DMS 273 (cell line): ENCODE measurements around the gene IL32.

Source experiments
- DNase-seq: peaks from one replicate; lab custom pipeline; 2025; ENCODE audit not compliant: unreplicated experiment; lab: John Stamatoyannopoulos, UW

IL32 gene

DNA sequence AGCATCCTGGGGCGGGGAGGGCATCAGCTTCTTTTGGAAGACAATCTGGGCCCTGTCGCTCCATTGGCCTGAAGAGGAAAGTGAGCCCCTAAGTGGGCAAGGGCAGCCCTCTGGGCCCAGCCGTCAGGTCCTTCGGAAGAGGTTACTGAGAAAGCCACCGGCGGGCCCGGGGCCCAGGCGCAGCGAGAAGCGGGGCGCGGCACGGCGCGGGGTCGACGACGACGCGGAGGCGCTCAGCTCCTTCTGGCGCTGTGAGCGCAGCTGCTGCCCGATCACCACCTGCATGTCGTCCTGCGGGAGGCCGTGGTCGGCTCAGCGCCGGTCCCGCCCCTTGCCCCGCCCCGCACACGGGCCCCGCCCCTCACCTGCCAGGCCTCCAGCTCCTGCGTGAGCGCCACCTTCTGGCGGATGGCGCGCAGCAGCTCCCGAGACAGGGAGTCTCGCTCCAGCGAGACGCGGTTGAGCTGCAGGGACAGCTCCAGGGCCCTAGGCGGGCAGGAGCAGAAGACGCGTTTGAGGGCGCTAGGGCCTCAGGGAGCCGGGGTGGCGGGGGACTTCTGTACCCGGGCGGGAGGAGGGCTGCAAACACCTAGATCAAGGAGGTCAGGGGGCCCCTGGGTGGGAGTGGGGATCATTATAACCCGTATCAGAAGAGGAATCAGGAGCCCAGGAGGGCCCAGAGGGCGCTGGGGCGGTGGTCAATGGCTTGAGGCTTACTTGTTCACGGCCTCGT is 37.3 kb upstream of the IL32 start:
- DNase-seq, result peak; percentile 96

DNA sequence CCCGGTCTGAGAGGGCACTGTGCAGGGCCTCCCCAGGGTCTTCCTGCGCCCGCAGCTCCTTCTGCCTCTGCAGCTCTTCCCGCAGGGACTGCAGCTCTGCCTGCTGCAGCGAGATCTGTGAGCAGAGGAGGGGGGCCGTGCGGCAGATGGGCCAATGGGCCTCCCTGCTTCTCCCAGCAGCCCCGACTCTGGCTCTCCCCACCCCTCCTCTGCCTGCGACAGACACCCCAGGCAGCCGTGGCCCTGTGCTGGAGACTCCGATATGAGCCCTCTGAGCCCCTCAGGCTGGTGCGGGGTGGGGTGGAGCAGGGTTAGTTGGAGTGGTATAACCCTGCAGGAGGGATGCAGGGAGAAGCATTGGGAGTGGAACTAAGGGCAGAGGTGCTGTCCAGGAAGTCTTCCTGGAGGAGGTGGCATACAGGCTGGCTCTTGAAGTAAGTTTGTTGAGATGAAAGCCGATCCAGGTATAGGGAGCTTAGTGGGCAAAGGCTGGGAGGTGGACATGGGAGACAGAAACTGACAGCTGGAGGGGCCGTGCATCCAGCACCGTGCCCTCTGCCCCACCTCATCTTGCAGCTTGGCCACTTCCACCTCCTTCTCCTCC is 36.6 kb upstream of the IL32 start:
- DNase-seq, result peak; percentile 57

DNA sequence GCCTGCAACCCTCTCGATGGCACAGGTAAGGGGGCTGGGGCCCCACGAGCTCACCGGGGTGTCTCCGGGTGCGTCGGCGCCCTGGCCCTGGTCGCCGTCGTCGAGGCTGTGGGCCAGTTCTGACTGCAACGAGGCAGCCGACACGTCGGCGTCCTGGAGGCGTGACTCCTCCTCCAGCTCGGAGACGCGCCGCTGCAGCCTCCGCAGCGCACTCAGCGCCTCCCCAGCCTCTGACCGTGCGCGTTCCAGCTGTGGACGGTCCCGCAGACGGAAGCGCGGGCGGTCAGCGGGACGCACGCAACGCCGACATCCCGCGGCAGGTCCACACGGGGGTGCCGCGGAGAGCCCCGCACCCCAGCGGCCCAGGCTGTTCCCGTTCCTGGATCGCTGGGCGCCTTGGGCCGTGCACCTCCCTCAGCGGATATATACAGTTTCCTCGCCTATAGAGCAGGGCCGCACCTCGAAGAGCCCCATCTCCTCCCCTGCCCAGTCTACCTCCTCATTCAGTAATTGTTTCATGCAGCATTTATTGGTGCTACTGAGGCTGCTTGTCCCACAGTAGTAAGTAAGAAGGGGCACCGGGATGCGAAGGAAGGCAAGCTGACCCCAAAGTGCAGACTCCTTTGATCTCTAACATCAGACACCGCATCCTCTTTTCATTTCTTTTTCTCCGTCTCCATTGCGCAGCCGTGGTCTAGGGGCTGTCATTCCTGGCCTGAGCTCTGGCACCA is 35.8 kb upstream of the IL32 start:
- no peak for DNase-seq

DNA sequence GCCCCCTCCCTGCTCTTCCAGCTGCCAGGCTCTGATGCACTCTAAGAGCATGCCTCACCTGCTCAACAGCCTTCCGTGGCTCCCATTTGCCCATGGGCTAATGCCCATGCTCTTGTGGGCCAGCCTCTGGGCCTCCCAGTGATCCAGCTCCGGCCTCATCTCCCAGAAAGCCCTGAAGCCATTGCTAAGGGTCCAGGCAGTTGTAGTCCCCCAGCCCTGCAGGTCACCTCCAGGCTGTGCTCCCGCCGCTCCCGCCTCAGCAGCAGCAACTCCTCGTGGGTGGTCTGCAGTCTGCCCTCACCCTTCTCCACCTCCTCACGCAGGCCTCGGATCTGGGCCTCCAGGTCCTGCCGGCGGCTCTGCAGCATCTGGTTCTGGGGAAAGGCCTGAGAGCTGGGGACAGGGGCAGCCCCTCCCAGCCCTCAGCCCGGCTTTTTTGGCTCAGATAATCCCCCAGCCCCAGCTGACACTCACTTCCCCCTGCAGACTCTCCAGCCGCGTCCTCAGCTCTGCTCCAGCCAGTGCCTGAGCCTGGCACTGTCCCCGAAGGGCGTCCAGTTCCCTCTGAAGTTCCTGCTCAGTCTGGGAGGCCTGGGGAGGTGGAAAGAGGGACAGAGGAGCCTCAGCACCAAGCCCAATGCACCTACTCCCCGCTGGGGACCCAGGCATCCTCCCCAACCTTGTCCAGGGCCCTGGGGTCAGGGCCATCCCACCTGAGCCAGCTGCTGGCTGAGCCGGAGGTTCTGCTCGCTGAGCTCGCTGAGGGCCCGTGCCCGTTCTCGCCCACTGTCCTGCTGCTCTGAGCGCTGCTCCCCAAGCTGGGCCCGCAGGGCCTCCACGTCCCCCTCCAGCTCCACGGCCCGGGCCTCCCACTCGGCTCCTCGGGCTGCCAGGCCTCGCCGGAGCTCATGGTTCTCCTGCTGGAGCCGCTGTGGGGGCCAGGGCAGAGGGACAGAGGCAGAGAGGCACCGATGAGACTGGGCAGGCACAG is 34.9 kb upstream of the IL32 start:
- DNase-seq, result no peak

DNA sequence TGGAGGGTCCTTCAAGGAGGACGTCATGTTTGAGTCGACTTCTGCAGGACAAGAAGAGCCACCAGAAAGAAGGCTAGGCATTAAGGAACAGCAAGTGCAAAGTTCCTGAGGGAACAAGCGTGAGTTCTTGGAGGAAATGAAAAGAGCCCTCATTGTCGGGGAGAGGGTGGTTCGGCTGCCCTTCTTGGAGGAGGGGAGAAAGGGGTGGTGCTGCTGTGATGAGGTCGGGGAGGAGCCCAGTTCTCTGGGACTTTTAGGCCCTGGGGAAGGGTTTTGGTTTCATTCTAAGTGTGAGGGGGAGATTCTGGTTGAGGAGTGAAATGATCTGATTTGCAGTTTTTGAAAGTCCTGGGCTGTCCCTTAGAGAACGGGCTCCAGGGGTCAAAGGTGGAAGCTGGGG is 32.8 kb upstream of the IL32 start:
- no peak for DNase-seq

DNA sequence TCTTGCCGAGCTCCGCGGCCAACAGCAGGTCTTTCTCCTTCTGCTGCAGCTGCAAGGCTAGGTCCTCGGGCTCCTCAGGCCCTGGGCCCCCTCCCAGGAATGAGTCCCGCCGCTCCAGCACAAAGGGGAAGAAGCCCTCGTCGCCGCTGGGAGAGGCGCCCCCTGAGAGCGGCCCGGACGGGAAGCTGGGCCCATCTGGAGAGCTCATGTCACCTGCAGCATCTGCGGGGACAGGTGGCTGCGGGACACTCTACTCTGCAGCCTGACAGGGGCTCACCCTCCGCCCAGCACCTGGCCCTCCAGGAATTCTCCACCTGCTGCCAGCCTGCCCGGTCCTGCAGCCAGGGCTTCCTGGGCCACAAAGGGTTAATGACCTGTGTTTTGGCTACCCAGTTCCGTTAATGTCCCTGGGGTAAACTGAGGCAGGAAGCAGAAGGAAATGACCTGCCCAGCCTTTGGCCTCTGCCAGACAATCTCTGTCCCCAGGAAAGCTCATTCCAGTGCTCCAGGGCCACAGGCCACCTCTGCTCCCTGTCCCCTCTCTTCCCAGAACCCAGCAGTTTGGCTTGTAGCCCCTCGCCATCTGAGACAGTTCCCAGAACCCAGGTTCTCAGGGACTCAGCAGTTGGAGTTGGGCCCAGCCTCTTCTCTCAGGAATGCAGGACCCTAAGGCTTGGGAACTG is 30.0 kb upstream of the IL32 start:
- no peak for DNase-seq

DNA sequence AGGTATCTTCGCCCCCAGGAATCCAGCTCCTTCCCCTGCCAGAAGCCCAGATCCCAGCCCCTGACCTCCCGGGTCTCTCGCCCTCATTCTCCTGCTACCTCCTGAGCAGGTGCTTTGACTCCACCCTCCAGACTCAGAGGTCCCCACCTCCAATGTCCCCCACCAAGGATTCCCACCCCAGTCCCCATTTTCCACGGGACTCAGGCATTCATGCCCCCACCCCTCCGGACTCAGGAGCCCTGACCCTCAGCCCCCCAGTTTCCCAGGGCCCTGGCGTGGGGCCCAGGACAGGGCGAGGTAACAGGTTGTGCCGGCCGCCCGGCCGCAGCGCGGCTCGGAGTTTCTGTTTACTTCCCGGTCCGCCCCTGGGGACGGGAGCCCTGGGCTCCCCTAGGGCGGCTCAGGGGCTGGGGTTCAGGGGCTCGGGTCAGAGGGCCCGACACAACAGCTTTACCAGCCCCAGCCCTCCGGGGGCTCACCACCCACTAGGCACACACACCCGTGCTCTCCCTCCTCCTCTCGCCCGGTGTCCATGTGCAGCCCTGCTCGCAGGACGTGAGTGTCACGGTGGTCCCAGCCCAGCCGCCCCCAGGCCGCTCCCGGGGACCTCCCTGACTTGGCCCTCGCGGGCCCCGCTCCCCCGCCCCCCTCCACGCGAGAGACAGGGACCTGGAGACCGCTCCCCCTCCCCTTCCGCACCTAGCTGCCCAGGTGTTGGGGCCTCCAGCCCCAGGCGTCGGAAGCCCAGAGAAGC is 29.3 kb upstream of the IL32 start:
- DNase-seq, result no peak

DNA sequence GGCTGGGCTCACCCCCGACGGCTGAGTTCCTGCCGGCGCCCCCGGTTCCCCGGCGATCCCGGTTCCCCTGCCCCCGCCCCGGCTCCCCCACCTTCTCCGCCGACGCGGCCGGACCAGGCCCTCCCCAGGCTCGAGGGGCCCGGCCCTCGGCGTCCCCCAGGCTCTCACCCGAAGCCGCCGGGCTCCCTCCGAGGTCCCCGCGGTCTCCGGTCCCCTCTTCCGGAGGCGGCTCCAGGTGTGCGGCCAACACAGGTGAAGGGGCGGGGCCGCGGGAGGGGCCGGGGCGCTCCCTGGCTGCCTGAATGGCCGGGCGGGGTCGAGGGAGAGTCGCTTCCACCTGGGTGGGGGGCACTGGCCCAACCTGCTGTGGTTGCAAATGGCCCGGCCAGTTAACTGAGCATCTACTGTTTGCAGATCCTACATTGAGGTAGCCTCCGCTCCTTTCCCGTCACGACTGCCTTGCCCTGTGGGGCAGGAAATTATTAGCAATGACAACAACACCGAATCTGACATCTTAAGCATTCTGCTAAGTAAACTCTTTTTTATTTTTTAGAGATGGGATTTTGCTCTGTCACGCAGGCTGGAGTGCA is 28.6 kb upstream of the IL32 start, which contains the start of gene BICDL2:
Gene BICDL2 (minus strand): TSS at position 219 of the 590 bp plus-strand sequence. CDS start 1,448 bp downstream, outside the sequence.
- DNase-seq, result no peak

DNA sequence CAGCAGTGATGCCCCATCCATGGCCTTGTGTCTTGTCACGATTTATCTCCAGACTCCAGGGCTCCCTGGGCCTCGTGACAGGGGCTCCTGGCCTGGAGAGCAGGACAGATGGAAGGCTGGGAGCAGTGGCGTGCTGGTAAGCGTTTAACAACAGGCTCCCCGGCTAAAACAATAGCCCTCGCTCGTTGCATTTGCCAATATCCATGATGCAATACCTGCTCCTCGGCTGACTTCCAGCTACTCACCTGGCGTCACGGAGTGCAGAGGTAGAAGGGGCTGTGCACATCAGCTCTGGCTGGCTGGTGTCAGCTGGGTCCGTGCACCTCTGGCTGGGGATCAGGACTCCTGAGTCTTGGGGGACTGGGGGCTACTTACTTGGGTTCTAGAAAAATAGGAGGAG is 27.2 kb upstream of the IL32 start:
- peak; percentile 69 for DNase-seq

DNA sequence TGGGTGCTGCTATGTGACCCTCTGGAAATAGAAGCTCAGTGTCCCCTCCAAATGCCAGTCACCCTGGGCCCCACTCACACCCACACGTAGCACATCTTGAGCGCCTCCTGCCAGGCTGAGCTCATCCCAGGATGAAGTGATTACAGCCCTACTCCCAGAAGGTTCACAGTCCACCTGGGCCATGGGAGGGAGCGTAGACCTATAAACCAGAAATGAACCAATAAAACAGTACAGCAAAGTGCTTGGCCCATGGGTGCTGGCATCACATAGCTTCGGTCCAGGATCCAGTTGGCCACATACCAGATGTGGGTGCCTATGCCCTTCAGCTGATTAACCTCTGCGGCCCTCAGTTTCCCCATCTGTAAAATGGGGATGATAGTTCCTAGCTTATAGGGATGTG is 26.5 kb upstream of the IL32 start:
- no peak for DNase-seq

DNA sequence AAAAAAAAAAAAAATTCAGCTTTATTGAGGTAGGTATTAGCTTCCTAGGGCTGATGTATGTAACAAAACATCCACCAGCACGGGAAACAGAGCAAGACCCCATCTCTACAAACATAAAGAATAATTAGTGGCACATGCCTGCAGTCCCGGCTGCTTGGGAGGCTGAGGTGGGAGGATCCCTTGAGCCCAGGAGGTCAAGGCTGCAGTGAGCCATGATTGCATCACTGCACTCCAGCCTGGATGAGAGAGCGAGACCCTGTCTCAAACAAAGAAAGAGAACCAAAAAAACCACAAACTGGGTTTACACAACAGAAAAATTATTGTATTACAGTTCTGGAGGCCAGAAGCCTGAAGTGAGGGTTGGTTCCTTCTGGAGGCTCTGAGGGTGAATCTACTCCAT is 23.1 kb upstream of the IL32 start:
- no peak for DNase-seq

DNA sequence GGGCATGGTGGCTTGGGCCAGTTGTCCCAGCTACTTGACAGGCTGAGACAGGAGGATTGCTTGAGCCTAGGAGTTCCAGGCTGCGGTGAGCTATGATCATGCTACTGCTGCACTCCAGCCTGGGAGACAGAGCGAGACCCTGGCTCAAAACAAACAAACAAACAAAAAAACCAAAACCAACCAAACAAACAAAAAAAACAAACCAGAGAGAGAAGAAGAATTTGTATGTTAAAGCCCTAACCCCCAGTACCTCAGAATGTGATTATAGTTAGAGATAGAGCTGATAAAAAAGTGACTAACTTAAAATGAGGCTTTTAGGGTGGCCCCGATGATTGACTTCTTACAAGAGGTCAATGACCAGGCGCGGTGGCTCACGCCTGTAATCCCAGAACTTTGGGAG is 20.7 kb upstream of the IL32 start:
- no peak for DNase-seq

DNA sequence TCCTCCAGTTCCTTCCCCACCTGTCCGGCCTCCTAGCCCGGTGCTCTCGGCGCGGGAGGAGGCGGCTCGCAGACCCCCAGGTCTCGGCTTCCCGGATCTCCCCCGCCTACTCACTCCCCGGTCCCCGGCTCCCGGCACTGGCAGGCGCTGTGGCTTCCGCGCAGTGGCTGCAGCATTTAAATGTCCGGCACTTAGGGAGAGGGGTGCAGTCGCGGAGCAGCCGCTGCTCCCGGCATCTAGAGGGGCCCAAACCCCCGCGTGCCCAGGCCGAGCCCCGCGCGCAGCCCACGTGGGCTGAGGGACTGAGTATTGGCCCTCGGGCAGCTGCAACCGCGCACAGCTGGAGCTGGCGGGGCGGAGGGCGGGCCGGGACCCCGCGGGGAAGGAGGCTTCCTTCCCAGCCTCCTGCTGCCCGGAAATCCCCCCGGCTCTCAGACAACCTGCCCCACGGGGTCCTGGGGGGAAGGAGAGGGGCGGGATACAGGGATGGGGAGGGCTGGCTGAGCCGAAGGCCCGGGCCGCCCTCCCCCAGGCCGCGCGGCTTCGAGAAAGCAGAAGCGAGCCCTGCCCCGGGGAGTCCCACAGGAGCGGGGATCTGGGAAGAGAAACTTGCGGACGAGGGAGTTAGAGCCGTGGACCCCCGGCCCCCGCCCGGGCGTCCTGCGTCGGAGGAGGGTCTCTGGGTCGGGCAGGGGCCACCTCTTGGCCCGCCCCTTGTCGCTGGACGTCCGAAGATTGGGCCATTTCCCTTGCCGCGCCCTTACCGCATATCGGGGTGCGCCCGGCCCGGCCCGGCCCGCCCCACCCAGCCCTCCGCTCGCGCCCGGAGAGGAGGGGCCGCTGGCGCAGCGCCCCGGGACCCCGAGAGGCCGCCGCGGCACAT is 19.4 kb upstream of the IL32 start, which contains the start of gene MMP25:
Gene MMP25 (plus strand): TSS at position 804 of the 883 bp plus-strand sequence. CDS start 357 bp downstream, outside the sequence.
- DNase-seq, result peak; percentile 66

DNA sequence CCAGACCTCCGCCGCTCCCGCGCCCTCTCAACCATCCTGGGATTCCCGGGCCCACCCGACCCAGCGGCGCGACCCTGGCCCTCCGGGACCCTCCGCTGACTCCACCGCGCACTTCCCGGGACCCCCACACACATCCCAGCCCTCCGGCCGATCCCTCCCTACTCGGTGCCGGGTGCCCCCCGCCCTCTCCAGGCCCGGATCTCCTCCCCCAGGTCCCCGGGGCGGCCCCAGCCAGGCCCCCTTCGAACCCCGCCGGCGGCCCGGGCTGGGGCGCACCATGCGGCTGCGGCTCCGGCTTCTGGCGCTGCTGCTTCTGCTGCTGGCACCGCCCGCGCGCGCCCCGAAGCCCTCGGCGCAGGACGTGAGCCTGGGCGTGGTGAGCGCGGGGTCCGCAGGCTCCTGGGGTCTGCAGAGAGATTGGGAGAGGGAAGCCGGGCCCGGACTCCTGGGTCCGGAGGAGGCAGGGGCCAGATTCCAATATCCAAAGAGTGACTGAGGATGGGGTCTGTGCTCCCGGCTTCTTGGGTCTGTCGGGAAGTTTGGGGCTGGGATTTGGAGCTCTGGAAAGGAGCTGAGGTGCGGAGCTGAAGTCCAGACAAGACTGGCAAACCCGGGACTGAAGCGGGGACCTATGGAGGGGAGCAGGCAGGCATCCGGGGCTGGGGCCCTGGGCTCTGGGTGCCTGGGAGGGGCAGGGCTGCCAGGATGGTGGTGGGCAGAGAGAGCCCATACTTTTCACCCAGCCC is 18.6 kb upstream of the IL32 start:
- DNase-seq, result peak; percentile 41

DNA sequence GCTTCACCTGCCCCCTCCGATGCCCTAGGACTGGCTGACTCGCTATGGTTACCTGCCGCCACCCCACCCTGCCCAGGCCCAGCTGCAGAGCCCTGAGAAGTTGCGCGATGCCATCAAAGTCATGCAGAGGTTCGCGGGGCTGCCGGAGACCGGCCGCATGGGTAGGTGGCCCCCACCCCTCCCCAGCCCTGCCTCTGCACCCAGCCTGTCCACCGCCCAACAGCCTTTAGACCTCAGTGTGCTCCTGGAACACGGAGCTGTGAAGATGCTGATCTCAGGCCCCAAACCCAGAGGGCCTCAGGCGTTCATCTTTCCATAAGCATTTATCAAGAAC is 18.1 kb upstream of the IL32 start:
- no peak for DNase-seq

DNA sequence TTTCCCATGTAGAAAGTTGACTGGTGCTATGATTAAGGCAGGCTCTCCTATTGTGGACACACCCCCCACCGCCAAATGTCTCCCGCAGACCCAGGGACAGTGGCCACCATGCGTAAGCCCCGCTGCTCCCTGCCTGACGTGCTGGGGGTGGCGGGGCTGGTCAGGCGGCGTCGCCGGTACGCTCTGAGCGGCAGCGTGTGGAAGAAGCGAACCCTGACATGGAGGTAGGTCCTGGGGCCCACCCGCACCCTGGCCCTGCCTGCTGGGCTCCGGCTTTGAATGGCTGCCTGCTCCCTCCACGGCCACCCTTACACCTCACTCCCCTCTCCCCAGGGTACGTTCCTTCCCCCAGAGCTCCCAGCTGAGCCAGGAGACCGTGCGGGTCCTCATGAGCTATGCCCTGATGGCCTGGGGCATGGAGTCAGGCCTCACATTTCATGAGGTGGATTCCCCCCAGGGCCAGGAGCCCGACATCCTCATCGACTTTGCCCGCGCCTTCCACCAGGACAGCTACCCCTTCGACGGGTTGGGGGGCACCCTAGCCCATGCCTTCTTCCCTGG is 15.4 kb upstream of the IL32 start:
- DNase-seq, result no peak

DNA sequence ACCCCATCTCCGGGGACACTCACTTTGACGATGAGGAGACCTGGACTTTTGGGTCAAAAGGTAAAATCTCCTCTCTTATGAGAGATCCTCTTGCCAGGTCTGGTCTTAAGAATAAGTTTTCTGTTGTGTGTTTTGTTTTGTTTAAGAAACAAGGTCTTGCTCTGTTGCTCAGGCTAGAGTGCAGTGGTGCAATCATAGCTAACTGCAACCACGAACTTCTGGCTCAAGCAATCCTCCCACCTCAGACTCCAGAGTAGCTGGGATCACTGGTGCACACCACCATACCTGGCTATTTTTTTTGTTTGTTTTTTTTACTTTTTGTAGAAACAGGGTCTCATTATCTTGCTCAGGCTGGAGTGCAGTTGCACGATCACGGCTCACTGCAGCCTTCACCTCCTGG is 15.0 kb upstream of the IL32 start:
- no peak for DNase-seq
